HG03342 (cell line): ENCODE measurements around the gene OR52K2.
"Not testable (repeated sequence)": the region's sequence is repeated elsewhere in the genome, so short reads cannot be mapped to it uniquely, and the experiment has no call there.

ENCODE experiments used
- ATAC-seq: cut with Tn5 transposase; IDR thresholded peaks from one replicate; pipeline ENCODE4 v1.9.1; 2021; ENCODE audit warnings: mild to moderate bottlenecking, moderate library complexity; ENCODE audit not compliant: unreplicated experiment

OR52K2 gene

DNA sequence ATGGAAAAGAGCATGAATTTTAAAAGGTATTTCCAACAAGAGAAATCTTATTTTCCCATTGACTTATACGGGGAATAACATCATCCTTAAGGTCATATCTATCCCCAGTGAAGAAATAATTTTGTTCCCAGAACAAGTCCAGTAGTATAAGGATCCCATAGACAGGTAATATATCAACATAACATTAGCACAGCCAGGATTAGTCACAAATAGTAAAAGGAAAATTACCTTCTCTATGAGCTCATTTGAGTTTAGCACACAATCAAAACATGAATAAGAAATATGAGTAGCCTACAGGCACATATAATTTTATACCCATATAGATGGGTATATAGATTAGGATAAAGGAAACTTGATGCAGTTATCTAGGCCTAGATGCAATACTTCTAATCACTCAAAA lies 30.5 kb downstream of the OR52K2 start:
- no peak for ATAC-seq

DNA sequence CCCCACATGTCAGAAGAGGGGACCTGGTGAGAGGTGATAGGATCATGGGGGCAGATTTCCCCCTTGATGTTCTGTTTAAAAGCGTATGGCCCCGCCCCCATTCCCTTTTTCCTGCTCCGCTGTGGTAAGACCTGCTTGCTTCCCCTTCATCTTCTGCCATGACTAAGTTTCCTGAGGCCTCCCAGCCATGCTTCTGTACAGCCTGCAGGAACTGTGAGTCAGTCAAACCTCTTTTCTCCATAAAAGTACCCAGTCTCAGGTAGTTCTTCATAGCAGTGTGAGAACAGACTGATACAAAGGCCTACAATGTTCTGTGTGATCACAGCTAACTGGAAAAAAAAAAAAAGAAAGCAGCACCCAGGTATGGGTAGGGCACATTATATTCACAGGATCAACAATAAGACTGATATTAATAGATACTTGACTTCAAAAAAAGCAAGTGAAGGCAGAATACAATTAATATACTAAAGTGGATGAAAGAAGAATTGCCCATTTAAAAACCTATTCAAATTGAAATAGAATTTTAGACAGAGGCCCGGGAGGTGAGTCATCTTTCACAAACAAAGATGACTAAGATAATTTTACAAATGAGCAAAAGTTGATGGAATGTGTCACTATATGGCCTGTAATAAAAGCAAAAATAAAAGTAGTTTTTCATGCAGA lies 31.6 kb downstream of the OR52K2 start:
- ATAC-seq = no peak

DNA sequence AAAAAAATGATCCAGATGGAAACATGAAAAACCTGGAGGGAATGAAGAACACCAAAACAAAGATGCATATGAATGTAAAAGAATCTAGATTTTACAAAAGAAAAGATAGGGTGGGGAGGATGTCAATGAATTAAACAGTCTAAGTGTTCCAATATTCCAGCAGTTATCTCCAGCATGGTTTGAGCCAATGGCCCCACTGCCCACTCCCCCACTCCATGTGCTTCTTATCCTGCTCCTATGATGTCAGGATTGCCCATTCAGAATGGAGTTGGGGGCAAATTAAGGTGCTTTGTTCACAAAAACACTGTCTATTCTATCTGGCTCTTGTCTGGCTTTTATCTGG lies 32.1 kb downstream of the OR52K2 start:
- ATAC-seq = no peak

DNA sequence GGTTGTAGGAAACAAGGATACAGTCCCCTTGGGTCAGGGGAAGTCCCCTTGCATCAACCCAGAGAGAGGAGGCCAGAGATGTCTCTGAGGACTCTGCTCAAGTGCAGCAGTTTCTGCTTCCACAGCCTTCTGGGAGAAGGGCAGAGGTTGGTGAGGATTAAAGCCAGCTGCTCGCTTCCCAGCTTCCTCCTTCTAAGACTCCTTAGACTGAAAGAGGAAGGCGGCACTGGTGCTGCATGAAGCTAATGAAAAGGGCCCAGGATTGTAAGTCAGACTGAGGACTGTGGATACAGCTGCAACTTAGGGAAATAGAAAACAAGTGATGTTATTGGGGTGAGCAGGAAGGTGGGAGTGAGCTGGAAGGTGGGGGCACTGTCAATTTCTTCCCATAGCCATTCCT lies 33.4 kb downstream of the OR52K2 start, which contains the start of gene OR52K1:
OR52K1 (plus strand) TSS at position 202 of the 400 bp plus-strand sequence. CDS start 6,255 bp downstream, outside the sequence.
- no peak for ATAC-seq

DNA sequence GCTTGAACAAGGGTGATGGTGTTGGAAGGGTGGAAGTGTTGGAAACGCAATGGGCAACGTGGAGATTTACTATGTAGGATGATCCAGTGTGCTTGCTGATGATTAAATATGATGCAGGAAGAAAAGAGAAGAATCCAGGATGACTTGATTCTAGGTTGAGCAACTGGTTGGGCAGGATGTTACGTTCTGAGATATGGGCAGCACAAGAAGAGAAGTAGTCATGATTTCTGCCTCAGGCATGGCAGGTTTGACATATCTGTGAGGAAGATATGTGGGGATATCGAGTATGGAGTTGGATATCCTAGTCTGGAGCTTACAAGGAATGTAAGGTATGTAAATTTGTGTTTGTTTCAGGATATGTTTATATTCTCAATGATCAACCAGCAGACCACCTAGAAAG lies 35.2 kb downstream of the OR52K2 start:
- no peak for ATAC-seq

DNA sequence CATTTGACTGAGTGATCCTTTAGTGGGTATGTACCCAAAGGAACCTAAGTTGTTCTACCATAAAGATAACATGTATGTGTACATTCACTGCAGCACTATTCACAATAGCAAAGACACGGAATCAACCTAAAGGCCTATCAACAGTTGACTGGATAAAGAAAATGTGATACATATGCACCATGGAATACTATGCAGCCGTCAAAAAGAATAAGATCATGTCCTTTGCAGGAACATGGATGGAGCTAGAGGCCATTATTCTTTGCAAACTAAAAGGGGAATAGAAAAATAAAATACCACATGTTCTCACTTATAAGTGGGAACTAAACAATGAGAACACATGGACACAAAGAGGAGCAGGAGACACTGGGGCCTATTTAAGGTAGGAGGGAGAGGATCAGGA lies 42.3 kb downstream of the OR52K2 start:
- not testable (repeated sequence) for ATAC-seq

DNA sequence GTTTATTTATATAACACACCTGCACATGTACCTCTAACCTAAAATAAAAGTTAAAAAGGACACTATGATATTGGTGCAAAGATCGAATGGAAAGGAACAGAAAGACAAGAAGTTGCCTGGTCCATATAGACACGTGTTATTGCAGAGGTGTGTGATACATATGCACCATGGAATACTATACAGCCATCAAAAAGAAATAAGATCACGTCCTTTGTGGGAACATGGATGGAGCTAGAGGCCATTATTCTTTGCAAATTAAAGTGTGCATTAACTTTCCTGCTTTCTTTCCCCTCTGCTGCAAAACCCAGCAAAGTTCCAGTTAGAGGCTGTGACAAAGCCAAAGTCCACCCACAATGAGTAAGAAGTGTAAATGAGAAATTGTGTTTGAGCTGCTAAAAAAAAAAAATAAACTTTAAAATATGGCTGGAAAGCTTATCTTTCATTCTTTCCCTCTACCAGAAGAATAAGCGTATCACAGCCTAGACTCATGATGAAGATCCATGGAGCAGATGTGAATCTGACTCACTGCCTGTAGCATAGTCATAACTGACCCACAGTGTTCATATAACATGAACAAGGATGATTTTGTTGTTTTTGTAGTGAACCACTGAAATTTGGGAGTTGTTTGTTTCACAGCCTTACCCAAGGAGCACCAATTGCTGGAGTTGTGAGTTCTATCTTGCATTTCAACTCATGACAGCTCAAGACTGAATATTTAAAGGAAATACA lies 42.9 kb downstream of the OR52K2 start:
- ATAC-seq = no peak

DNA sequence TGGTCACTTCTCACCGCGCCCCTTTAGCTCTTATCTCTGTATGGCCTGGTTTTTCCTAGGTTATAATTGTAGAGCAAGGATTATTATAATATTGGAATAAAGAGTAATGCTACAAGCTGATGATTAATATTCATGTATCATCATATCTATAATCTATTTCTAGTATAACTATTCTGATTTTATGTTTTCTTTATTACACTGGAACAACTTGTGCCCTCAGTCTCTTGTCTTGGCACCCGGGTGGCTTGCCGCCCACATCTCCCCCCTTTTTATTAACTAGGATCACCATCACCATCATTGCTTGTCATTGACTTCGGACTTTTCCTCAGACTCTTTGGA lies 44.4 kb downstream of the OR52K2 start:
- ATAC-seq = no peak

DNA sequence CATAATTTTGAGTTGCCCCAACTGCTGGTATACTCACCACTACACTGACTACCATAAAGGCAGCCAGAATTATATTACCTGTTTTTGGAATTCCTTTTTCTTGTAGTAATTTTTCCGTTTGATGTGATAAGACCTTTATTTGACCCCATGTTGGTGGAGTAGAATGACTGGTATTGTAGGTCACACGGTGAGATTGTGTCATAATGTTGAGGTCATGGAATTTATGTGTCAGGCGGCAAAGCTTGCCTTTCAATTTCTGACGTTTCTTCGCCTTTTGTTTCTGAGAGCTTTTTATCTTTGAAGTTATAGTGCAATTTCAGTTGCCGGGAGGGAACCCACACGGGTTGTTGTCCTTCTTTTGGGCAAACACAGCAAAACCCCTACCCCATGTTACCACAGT lies 46.4 kb downstream of the OR52K2 start:
- no peak for ATAC-seq

DNA sequence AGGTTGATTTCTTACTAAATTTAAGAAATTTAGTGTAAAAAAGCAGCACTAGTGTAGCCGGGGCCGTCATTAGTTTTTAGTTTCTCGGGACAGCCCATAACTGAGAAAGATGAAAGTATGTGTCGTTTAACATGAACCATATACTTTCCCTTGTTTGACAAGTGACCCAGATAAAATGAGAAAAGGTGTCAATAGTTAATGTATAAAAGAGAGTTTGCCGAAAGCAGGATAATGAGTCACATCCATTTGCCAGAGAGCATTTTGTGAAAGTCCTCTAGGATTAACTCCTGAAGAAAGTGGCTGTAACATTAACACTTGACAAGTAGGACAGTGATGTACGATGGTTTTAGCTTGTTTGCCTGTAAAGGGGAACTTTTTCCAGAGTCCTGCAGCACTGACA lies 46.9 kb downstream of the OR52K2 start:
- no peak for ATAC-seq

DNA sequence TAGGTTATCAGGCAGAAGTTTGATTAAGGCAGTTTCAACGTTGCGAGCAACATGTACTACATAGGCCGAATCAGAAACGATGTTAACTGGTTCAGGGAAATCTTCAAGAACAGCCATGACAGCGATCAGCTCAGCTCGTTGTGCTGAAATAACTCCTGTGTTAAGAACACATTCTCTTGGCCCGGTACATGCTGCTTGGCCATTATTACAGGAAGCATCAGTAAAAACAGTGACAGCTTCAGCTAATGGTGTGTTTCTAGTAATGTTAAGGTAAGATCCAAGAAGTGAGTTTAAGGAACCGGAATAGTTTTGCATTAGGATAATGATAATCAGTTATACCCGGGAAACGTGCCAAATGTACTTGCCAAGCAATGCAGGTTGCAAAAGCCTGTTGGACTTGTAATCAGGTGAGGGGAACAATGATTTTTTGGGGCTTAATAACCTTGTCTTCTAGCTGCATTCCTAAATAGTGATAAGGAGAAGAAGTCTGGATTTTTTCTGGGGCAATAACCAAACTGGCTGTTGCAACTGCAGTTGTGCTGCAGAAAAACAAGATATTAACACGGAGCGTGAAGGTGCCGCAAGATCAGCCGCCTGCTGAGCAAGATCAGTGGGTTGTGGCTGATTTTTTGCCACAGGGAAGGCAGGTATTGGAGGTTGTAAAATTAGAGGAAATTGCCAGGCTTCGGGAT lies 47.6 kb downstream of the OR52K2 start:
- no peak for ATAC-seq
